ENCODE measurements around the gene DEK.

The DEK gene

DNA sequence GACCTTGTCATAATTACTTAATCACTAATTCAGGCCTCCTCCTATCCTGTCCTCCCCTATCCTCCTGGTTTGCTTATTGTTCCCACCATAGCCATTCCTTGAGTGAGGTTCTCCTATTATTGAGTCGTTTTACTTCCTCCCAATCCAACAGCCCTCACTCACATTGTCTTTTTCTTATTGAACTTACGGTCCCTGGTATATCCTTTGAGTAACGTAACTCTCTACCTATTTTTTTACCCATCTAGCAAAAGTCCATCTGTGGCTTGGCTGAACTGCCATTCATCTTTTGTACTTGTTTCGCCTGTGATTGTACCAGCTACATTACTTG lies 43.1 kb downstream of the DEK start:
- Histone ChIP-seq H3K4me3 (ENCODE audit: low read depth, low read length, poor library complexity, severe bottlenecking) (no peak overlapping the region), H2AFZ (ENCODE audit: low read length) (no peak overlapping the region), H4K20me1 (ENCODE audit: insufficient read depth, low read length) (no peaks in the 10 kb centered on the region), H3K9me3 (ENCODE audit: low read length) (no peaks in the 10 kb centered on the region), H3K4me2 (ENCODE audit: low read length) (no peak overlapping the region), H3K9me2 (ENCODE audit: low read depth, low read length) (no peaks in the 10 kb centered on the region), H3K79me2 (ENCODE audit: insufficient read depth, low read length) (no peaks in the 10 kb centered on the region), H3K27ac (ENCODE audit: low read depth, low read length, poor library complexity, severe bottlenecking) (no peak overlapping the region), H3K4me1 (ENCODE audit: insufficient read depth, low read length, severe bottlenecking) (peaks cover 4% of the 10 kb centered on the region), H3K36me3 (ENCODE audit: insufficient read depth, low read length) (peaks cover 82% of the 10 kb centered on the region), H3F3A (ENCODE audit: insufficient read depth, low read length) (no peaks in the 10 kb centered on the region; the same call in none of the 2 replicates), H3K27me3 (ENCODE audit: insufficient read depth, low read length) (no peaks in the 10 kb centered on the region), H3K9ac (ENCODE audit: low read length) (no peak overlapping the region)
- no peak for TF ChIP-seq EZH2 (IDR thresholded peaks at IDR 0.05; ENCODE audit: borderline replicate concordance, low read length)
- TF ChIP-seq, protein P1, sequence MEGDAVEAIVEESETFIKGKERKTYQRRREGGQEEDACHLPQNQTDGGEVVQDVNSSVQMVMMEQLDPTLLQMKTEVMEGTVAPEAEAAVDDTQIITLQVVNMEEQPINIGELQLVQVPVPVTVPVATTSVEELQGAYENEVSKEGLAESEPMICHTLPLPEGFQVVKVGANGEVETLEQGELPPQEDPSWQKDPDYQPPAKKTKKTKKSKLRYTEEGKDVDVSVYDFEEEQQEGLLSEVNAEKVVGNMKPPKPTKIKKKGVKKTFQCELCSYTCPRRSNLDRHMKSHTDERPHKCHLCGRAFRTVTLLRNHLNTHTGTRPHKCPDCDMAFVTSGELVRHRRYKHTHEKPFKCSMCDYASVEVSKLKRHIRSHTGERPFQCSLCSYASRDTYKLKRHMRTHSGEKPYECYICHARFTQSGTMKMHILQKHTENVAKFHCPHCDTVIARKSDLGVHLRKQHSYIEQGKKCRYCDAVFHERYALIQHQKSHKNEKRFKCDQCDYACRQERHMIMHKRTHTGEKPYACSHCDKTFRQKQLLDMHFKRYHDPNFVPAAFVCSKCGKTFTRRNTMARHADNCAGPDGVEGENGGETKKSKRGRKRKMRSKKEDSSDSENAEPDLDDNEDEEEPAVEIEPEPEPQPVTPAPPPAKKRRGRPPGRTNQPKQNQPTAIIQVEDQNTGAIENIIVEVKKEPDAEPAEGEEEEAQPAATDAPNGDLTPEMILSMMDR (IDR thresholded peaks at IDR 0.05; ENCODE audit: low read length): no peak

DNA sequence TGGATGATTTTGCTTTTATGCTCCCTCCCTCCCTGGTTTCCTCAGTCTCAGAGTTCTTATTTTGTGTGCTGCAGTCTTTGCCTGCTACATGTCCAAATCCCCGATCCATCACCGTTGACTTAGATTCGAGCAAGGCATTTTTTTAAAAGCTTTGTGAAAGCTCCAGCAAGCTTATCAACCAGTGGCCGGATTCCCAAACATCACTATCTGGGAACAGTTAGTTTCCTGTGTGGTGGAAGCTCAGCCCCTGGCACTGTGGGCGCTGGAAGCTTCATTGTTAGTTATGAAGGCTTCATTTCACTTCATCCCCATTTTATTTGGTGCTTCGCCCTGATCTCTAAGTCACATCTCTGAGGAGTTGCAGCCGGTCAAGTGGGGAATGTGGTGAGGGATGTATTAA lies 44.7 kb downstream of the DEK start:
- H3K27me3 ChIP-seq (ENCODE audit: insufficient read depth, low read length): no peaks in the 10 kb centered on the region
- H3K4me2 ChIP-seq (ENCODE audit: low read length): no peak overlapping the region
- H3K9me2 ChIP-seq (ENCODE audit: low read depth, low read length): no peaks in the 10 kb centered on the region
- H3K9ac ChIP-seq (ENCODE audit: low read length): no peak overlapping the region
- H3K4me1 ChIP-seq (ENCODE audit: insufficient read depth, low read length, severe bottlenecking): peaks cover 16% of the 10 kb centered on the region
- no peaks in the 10 kb centered on the region for H3K9me3 ChIP-seq (ENCODE audit: low read length)
- no peaks in the 10 kb centered on the region for H3K79me2 ChIP-seq (ENCODE audit: insufficient read depth, low read length)
- TF ChIP-seq EZH2 (IDR thresholded peaks at IDR 0.05; ENCODE audit: borderline replicate concordance, low read length): no peak
- TF ChIP-seq, protein P1 (IDR thresholded peaks at IDR 0.05; ENCODE audit: low read length): no peak
- no peaks in the 10 kb centered on the region; the same call in 1 of the 2 replicates for H3F3A ChIP-seq (ENCODE audit: insufficient read depth, low read length)
- H4K20me1 ChIP-seq (ENCODE audit: insufficient read depth, low read length): no peaks in the 10 kb centered on the region
- H3K4me3 ChIP-seq (ENCODE audit: low read depth, low read length, poor library complexity, severe bottlenecking): no peak overlapping the region
- peaks cover 74% of the 10 kb centered on the region for H3K36me3 ChIP-seq (ENCODE audit: insufficient read depth, low read length)
- H2AFZ ChIP-seq (ENCODE audit: low read length): no peak overlapping the region
- H3K27ac ChIP-seq (ENCODE audit: low read depth, low read length, poor library complexity, severe bottlenecking): no peak overlapping the region

DNA sequence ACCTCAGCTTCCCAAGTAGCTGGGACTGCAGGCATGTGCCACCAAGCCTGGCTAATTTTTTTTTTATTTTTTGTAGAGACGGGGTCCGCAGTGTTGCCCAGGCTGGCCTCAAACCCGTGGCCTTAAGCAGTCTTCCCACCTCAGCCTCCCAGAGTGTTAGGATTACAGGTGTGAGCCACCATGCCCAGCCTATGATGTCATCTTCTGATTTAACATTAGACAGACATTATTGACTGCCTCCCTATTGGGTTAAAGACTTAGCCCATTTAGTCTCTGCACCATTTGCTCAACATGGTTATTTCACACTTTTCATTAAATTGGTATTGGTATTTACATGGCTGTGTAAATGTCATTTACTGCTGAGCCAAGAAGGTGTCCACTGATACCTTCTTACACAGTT lies 46.1 kb downstream of the DEK start:
- peaks cover 16% of the 10 kb centered on the region for H3K4me1 ChIP-seq (ENCODE audit: insufficient read depth, low read length, severe bottlenecking)
- no peaks in the 10 kb centered on the region for H3K9me3 ChIP-seq (ENCODE audit: low read length)
- no peak overlapping the region for H3K27ac ChIP-seq (ENCODE audit: low read depth, low read length, poor library complexity, severe bottlenecking)
- H4K20me1 ChIP-seq (ENCODE audit: insufficient read depth, low read length): no peaks in the 10 kb centered on the region
- TF ChIP-seq, protein P1 (IDR thresholded peaks at IDR 0.05; ENCODE audit: low read length): no peak
- TF ChIP-seq EZH2 (IDR thresholded peaks at IDR 0.05; ENCODE audit: borderline replicate concordance, low read length): no peak
- no peaks in the 10 kb centered on the region for H3K9me2 ChIP-seq (ENCODE audit: low read depth, low read length)
- no peak overlapping the region for H3K9ac ChIP-seq (ENCODE audit: low read length)
- H3F3A ChIP-seq (ENCODE audit: insufficient read depth, low read length): no peaks in the 10 kb centered on the region
- no peak overlapping the region for H2AFZ ChIP-seq (ENCODE audit: low read length)
- H3K4me2 ChIP-seq (ENCODE audit: low read length): no peak overlapping the region
- H3K4me3 ChIP-seq (ENCODE audit: low read depth, low read length, poor library complexity, severe bottlenecking): no peak overlapping the region
- H3K79me2 ChIP-seq (ENCODE audit: insufficient read depth, low read length): no peaks in the 10 kb centered on the region
- H3K27me3 ChIP-seq (ENCODE audit: insufficient read depth, low read length): no peaks in the 10 kb centered on the region
- H3K36me3 ChIP-seq (ENCODE audit: insufficient read depth, low read length): peaks cover 61% of the 10 kb centered on the region

All from OCI-LY1 (cell line).